Motor neuron (in vitro differentiated cells): ENCODE data around the gene ST3GAL3. TPM values are rescaled to one million over a fixed set of nuclear protein-coding genes. Genes with fewer than 3 reads are reported as not detected.
A peak's percentile ranks its signal among the peaks of the same experiment; 100 is the strongest.

ENCODE experiments used
- ATAC-seq, 8 experiments: fragments of 200-7000 bp; cut with Tn5 transposase; replicated peaks in 6 of 8; 2 replicates each; pipeline ENCODE4 v1.8.0; 2021; ENCODE audit warnings: mild to moderate bottlenecking in 8 of 8, moderate library complexity in 8 of 8
- H3K27ac ChIP-seq, 2 donors: fragments of 250-450 bp; sonication (Bioruptor Pico); 2 replicates each; pipeline ENCODE4 v1.9.0; 2021; ENCODE audit warnings: antibody characterized with exemption in 2 of 2, mild to moderate bottlenecking in 2 of 2, moderate library complexity in 1 of 2
- H3K4me1 ChIP-seq, 2 donors: fragments of 250-450 bp; sonication (Bioruptor Pico); replicated peaks in 1 of 2; 2 replicates each; pipeline ENCODE4 v1.6.1; 2021; ENCODE audit warnings: antibody characterized with exemption in 2 of 2, mild to moderate bottlenecking in 2 of 2, moderate library complexity in 1 of 2
- H3K4me3 ChIP-seq, 5 donors: fragments of 250-450 bp; sonication (Bioruptor Pico); 2 replicates each; pipeline ENCODE4 v1.9.0; 2021; ENCODE audit warnings: antibody characterized with exemption in 5 of 5, mild to moderate bottlenecking in 5 of 5, moderate library complexity in 4 of 5
- WGBS, 10 experiments: fragments of 450-650 bp; shearing (Covaris generic); methylation state at CpG; one replicate each; pipeline ENCODE4 v1.0.0; 2022; 5-methylcytosine and 5-hydroxymethylcytosine counted together
- in situ Hi-C, 9 experiments: fragments of 400-800 bp; cut with MboI; loops; one replicate each; pipeline ENCODE4 v1.15.0; 2021; ENCODE audit warnings: low sequenced_read_pairs in 9 of 9, low pct_unique_long_range_greater_than_20kb in 2 of 9; ENCODE audit not compliant: unreplicated experiment in 9 of 9
- total RNA-seq, 8 experiments: library from RNA; unstranded; fragments of 300-600 nt; gene quantifications; 2 replicates each; pipeline versions ENCODE4 v1.2.3 to v1.2.4, GENCODE V29; 2022

Gene ST3GAL3
- total RNA-seq, result 10 to 100 TPM; 11.7 to 30.6 (median 29.0) TPM

- peak within 1 kb of the TSS; percentile 92 to 96 for H3K27ac ChIP-seq
- 0% methylated on average over 5 to 13 of the region's 103 CpGs; no CpG with 5 or more reads in 7 of the 10 experiments for WGBS, 10 experiments
- peak; percentile 85 to 96 (median 96) for ATAC-seq
- in situ Hi-C loops, result no loop called here
- H3K4me3 ChIP-seq, result peak within 1 kb of the TSS; percentile 74 to 98 (median 95)
- peaks cover 11% of the 10 kb centered on the region in 2 donors for H3K4me1 ChIP-seq
These were observed at the start of gene ST3GAL3 for GRCh38 chr1:43707190-43708001. Gene ST3GAL3 (plus strand): TSS chr1:43707536. CDS start chr1:43736263, 28,727 bp downstream.

GRCh38 chr1:43659212-43660166, 47.8 kb upstream of the ST3GAL3 start:
- no peak overlapping the region for H3K4me3 ChIP-seq
- in situ Hi-C loops, result no loop called here
- ATAC-seq, result peak in 3 of 8 experiments; percentile 5 to 71 (median 24)
- no peak overlapping the region for H3K27ac ChIP-seq
- 67 to 100% (median 91%) methylated on average over 4 to 13 of the region's 14 CpGs for WGBS, 10 experiments
- H3K4me1 ChIP-seq, result no peaks in the 10 kb centered on the region

DNA sequence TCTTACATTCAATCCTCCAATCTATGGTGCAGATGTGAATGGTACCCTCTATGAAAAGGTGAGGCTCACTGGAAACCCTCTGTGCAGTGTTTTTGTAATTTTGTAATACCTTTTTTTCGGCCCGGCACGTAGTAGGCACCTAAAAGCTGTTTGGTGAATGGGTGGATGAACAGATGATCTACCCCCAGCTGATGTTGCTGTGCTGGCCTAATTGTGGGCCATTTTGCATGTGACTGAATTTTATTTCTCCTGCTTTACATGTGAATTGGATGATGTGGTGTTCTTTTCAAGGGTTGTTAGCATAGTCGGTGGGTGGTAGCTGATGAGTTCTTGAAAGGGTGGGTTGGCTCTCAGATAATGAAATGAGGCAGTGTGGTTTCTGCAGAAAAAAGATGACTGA, 47.0 kb upstream of the ST3GAL3 start:
- in situ Hi-C loops, result no loop called here
- Histone ChIP-seq H3K4me1 (no peaks in the 10 kb centered on the region), H3K27ac (no peak overlapping the region), H3K4me3 (no peak overlapping the region)
- 9 to 73% (median 37%) methylated on average over 1 to 4 of the region's 4 CpGs; no CpG with 5 or more reads in 1 of the 10 experiments for WGBS, 10 experiments
- peak in 5 of 8 experiments; percentile 27 to 81 (median 70) for ATAC-seq

GRCh38 chr1:43664369-43664768, 43.0 kb upstream of the ST3GAL3 start:
- H3K27ac ChIP-seq, result no peak overlapping the region
- no peaks in the 10 kb centered on the region for H3K4me1 ChIP-seq
- ATAC-seq, result no peak
- WGBS, 10 experiments, result 83 to 100% (median 93%) methylated on average over 1 to 3 of the region's 4 CpGs; no CpG with 5 or more reads in 5 of the 10 experiments
- in situ Hi-C loops, result no loop called here
- H3K4me3 ChIP-seq, result no peak overlapping the region

DNA sequence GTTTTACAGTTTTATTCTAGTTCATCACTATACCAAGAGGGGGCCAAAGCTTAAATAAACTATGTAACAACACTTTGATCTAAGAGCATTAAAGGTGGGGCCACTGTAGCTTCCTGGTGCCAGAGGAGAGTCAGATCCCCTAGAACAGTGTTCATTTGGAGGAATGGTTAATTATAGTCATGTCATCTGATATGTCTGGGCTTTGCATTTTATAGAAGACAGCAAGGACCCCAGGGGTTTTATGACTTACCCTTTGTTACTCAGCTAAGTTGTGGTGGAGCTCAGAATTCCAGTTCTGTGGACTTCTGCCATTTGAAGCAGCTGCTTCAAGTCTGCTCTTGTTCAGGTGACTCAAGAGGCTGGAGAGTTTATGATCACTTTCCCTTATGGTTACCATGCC, 40.7 kb upstream of the ST3GAL3 start:
- no peak overlapping the region for H3K27ac ChIP-seq
- H3K4me3 ChIP-seq, result no peak overlapping the region
- no peaks in the 10 kb centered on the region for H3K4me1 ChIP-seq
- no peak for ATAC-seq
- in situ Hi-C loops, result no loop called here

- Histone ChIP-seq H3K27ac (no peak overlapping the region), H3K4me3 (no peak overlapping the region), H3K4me1 (no peaks in the 10 kb centered on the region)
- in situ Hi-C loops, result no loop called here
- no peak for ATAC-seq
- WGBS, 10 experiments, result 65 to 100% (median 97%) methylated on average over 1 to 5 of the region's 7 CpGs; no CpG with 5 or more reads in 4 of the 10 experiments
These were observed 38.4 kb upstream of the ST3GAL3 start for GRCh38 chr1:43668956-43669355.

GRCh38 chr1:43669878-43670277, 37.5 kb upstream of the ST3GAL3 start:
- Histone ChIP-seq H3K4me3 (no peak overlapping the region), H3K4me1 (no peaks in the 10 kb centered on the region), H3K27ac (no peak overlapping the region)
- in situ Hi-C loops, result no loop called here
- WGBS, 10 experiments, result 88 to 100% (median 98%) methylated on average over 1 to 5 of the region's 5 CpGs; no CpG with 5 or more reads in 4 of the 10 experiments
- no peak for ATAC-seq

DNA sequence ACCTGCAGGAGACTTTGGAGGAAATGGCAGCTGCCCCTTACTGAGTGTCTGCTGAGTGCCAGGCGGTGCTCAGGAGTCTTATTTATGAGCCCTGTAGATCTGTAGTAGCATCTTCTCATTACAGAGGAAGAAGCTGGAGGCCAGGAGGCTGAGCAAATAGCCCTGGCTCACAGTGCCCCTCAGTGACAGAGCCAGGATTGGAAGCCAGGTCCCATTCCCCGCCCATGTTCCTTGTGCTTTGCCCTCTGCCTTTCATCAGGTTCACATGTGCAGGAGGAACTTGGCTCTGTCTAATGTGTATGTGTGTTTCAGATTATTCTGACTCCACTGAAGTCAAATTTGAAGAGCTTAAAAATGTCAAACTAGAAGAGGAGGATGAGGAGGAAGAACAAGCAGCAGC, 36.1 kb upstream of the ST3GAL3 start:
- no peaks in the 10 kb centered on the region for H3K4me1 ChIP-seq
- 67 to 100% (median 94%) methylated on average over 1 to 2 of the region's 2 CpGs; no CpG with 5 or more reads in 3 of the 10 experiments for WGBS, 10 experiments
- no peak overlapping the region for H3K27ac ChIP-seq
- no peak for ATAC-seq
- in situ Hi-C loops, result no loop called here
- no peak overlapping the region for H3K4me3 ChIP-seq

DNA sequence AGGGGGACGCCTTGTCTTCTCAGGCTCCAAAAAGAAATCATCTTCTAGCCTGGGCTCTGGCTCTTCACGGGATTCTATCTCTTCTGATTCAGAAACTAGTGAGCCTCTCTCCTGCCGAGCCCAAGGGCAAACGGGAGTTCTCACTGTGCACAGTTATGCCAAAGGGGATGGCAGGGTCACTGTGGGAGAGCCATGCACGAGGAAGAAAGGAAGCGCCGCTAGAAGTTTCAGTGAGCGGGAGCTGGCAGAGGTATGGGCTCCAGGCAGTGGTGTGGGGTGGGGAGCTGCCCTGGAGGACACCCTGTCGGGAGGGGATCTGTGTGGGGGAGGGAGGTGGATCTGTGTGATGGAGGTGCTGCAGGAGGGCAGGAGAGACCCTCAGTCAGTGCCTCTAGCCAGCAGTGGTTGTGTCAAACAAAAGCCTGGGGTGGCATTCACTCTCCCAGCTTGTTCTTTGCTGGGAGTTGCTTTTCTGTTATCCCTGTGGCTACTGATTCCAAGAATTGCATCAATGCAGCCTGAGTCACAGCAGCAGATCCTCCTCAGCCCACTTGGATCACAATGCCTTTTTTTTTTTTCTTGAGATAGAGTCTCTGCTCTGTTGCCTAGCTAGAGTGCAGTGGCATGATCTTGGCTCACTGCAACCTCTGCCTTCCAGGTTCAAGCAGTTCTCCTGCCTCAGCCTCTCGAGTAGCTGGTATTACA, 35.6 kb upstream of the ST3GAL3 start:
- ATAC-seq, result peak in 2 of 8 experiments; percentile 66 to 74
- H3K27ac ChIP-seq, result no peak overlapping the region
- H3K4me1 ChIP-seq, result no peaks in the 10 kb centered on the region
- in situ Hi-C loops, result no loop called here
- WGBS, 10 experiments, result 0 to 100% (median 91%) methylated on average over 1 to 9 of the region's 10 CpGs; no CpG with 5 or more reads in 3 of the 10 experiments
- no peak overlapping the region for H3K4me3 ChIP-seq

- H3K4me1 ChIP-seq, result no peaks in the 10 kb centered on the region
- H3K27ac ChIP-seq, result no peak overlapping the region
- H3K4me3 ChIP-seq, result no peak overlapping the region
- ATAC-seq, result no peak
- 88 to 100% (median 97%) methylated on average over 2 to 7 of the region's 7 CpGs for WGBS, 10 experiments
- in situ Hi-C loops, result no loop called here
These were observed 34.1 kb upstream of the ST3GAL3 start for GRCh38 chr1:43673261-43673660.

DNA sequence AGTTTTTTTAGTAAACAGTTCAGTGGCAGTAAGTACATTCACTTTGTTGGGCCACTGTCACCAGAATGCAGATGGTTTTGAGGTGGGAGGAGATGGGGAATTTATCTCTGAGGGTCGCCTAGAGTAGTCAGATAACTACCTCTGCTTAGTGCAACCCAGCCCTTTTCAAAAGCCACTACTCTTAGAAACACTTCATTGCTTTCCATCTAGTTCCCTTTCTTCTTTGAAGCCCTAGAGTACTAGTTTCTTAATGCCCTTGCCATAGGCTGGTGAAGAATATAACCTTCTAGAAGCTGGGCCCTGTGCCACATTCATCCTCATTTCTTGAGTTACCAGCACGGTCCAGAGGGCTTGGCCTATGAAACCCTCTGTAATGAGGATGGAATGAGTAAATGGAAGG, 28.4 kb upstream of the ST3GAL3 start:
- in situ Hi-C loops, result no loop called here
- WGBS, 10 experiments, result 20 to 100% (median 94%) methylated on average over 1 to 2 of the region's 2 CpGs; no CpG with 5 or more reads in 2 of the 10 experiments
- H3K4me1 ChIP-seq, result no peaks in the 10 kb centered on the region

GRCh38 chr1:43683560-43683959, 23.8 kb upstream of the ST3GAL3 start:
- H3K4me1 ChIP-seq, result no peaks in the 10 kb centered on the region
- no peak overlapping the region for H3K4me3 ChIP-seq
- in situ Hi-C loops, result no loop called here
- no peak overlapping the region for H3K27ac ChIP-seq
- WGBS, 10 experiments, result 60 to 100% (median 97%) methylated on average over 1 to 4 of the region's 4 CpGs; no CpG with 5 or more reads in 3 of the 10 experiments
- no peak for ATAC-seq

More for the DNA sequence above, 28.4 kb upstream of the ST3GAL3 start:
- no peak for ATAC-seq
- no peak overlapping the region for H3K4me3 ChIP-seq
- no peak overlapping the region for H3K27ac ChIP-seq
